Neutrophil (primary cell): ENCODE data around the gene MRTFB.

Source experiments
- H3K27ac ChIP-seq: fragments of 200-600 bp; sonication (generic); 2 replicates; pipeline ENCODE4 v1.5.1; 2016; ENCODE audit warnings: mild to moderate bottlenecking, moderate library complexity
- H3K27me3 ChIP-seq: fragments of 200-600 bp; sonication (generic); 2 replicates; pipeline ENCODE4 v1.6.0; 2016; ENCODE audit warnings: mild to moderate bottlenecking
- H3K36me3 ChIP-seq: fragments of 200-600 bp; sonication (generic); 2 replicates; pipeline ENCODE4 v1.5.1; 2017
- H3K4me1 ChIP-seq, 2 experiments: fragments of 200-600 bp in 1 of 2; sonication (generic) in 1 of 2; 1 replicate in 1 of 2; 2 replicates in 1 of 2; pipeline versions ENCODE4 v1.5.1 to v1.6.1; 2013 to 2016; ENCODE audit warnings: low read depth in 1 of 2, low read length in 1 of 2, mild to moderate bottlenecking in 1 of 2, moderate library complexity in 1 of 2; ENCODE audit not compliant: control insufficient read depth in 1 of 2, insufficient read depth in 1 of 2
- H3K4me3 ChIP-seq, 2 experiments: fragments of 200-600 bp in 1 of 2; sonication (generic) in 1 of 2; 1 replicate in 1 of 2; 2 replicates in 1 of 2; pipeline ENCODE4 v1.5.1; 2013 to 2016; ENCODE audit warnings: low read depth in 1 of 2, low read length in 1 of 2, mild to moderate bottlenecking in 1 of 2, moderate library complexity in 1 of 2
- H3K9me3 ChIP-seq: fragments of 200-600 bp; sonication (generic); 2 replicates; pipeline ENCODE4 v1.5.1; 2016
- CTCF ChIP-seq: fragments of 200-600 bp; sonication (generic); IDR thresholded peaks from 2 replicates; pipeline ENCODE4 v1.5.1; 2016; ENCODE audit warnings: antibody characterized with exemption

The MRTFB gene

GRCh38 chr16:14315683-14316320 lies 244.7 kb downstream of the MRTFB start:
- Histone ChIP-seq H3K27ac (no peak overlapping the region), H3K9me3 (no peaks in the 10 kb centered on the region), H3K4me3 (no peak overlapping the region), H3K4me1 (no peaks in the 10 kb centered on the region), H3K36me3 (no peaks in the 10 kb centered on the region), H3K27me3 (peaks cover 12% of the 10 kb centered on the region)
- TF ChIP-seq CTCF, result no peak
